Spleen (tissue), 11 donors: ENCODE results near the gene OPHN1. TPM values are rescaled to one million over a fixed set of nuclear protein-coding genes. Genes with fewer than 3 reads are reported as not detected.

Experiments
- DNase-seq: peaks from one replicate; pipeline ENCODE4 v3.0.0-alpha.2; 2020
- H3K27ac ChIP-seq, 8 donors: fragments of 200-600 bp; sonication (generic) in 7 of 8; 1 replicate in 4 of 8; 2 replicates in 4 of 8; pipeline versions ENCODE4 v1.5.0 to v1.8.0; 2016 to 2021; ENCODE audit warnings: inconsistent platforms in 4 of 8, mild to moderate bottlenecking in 4 of 8, moderate library complexity in 1 of 8
- H3K27me3 ChIP-seq, 7 donors: fragments of 200-600 bp; sonication (generic) in 6 of 7; replicated peaks in 1 of 7; 1 replicate in 4 of 7; 2 replicates in 3 of 7; pipeline versions ENCODE4 v1.5.0 to v1.8.0; 2016 to 2021; ENCODE audit warnings: inconsistent platforms in 3 of 7, mild to moderate bottlenecking in 1 of 7
- H3K36me3 ChIP-seq, 6 donors: fragments of 200-600 bp; sonication (generic) in 5 of 6; 1 replicate in 4 of 6; 2 replicates in 2 of 6; pipeline versions ENCODE4 v1.5.0 to v1.8.0; 2016 to 2021; ENCODE audit warnings: inconsistent platforms in 2 of 6
- H3K4me1 ChIP-seq, 6 donors: fragments of 200-600 bp; sonication (generic) in 5 of 6; 1 replicate in 3 of 6; 2 replicates in 3 of 6; pipeline versions ENCODE4 v1.5.0 to v1.8.0; 2016 to 2021; ENCODE audit warnings: inconsistent platforms in 3 of 6
- H3K4me3 ChIP-seq, 8 donors: fragments of 200-600 bp; sonication (generic) in 7 of 8; 1 replicate in 4 of 8; 2 replicates in 4 of 8; pipeline versions ENCODE4 v1.5.0 to v1.8.0; 2016 to 2021; ENCODE audit warnings: inconsistent platforms in 4 of 8, mild to moderate bottlenecking in 4 of 8, moderate library complexity in 2 of 8
- H3K9me3 ChIP-seq, 8 donors: fragments of 200-600 bp; sonication (generic) in 7 of 8; 1 replicate in 4 of 8; 2 replicates in 4 of 8; pipeline versions ENCODE4 v1.5.0 to v1.8.0; 2016 to 2021; ENCODE audit warnings: inconsistent platforms in 4 of 8
- CTCF ChIP-seq, 11 experiments: fragments of 200-600 bp in 7 of 11; fragments of 450-650 bp in 4 of 11; sonication (generic) in 4 of 11; IDR thresholded peaks in 8 of 11; conservative IDR thresholded peaks in 3 of 11; 1 replicate in 7 of 11; 2 replicates in 4 of 11; pipeline versions ENCODE4 v1.4.0 to v1.8.0; 2016 to 2021; ENCODE audit warnings: antibody characterized with exemption in 11 of 11, inconsistent platforms in 4 of 11, mild to moderate bottlenecking in 1 of 11
- POLR2A ChIP-seq, 3 donors: fragments of 450-650 bp; IDR thresholded peaks; one replicate each; pipeline ENCODE4 v1.5.1; 2017; ENCODE audit warnings: antibody characterized with exemption in 3 of 3, mild to moderate bottlenecking in 1 of 3
- POLR2AphosphoS5 ChIP-seq, 3 donors: sonication (generic); formaldehyde crosslinking; IDR thresholded peaks; one replicate each; pipeline ENCODE4 v1.5.1; 2017; ENCODE audit warnings: antibody characterized with exemption in 3 of 3
- WGBS, 5 donors: extraction: QIAGEN DNeasy Blood & Tissue Kit in 3 of 5; methylation state at CpG; one replicate each; pipeline versions ENCODE4 v1.1.5 to v1.1.7; 2013 to 2018; 5-methylcytosine and 5-hydroxymethylcytosine counted together
- intact Hi-C: fragments of 100-400 bp; cut with DNase I; formaldehyde crosslinking; loops from one replicate; pipeline ENCODE4 v1.15.0; 2023; ENCODE audit warnings: low total_unique reads
- polyA plus RNA-seq, 3 donors: library from polyadenylated mRNA; stranded (reverse); fragments of 200-250 nt; gene quantifications; one replicate each; pipeline ENCODE4 v1.2.1, GENCODE V29; 2013
- total RNA-seq, 7 donors: library from RNA; depleted of rRNA in 3 of 7; stranded (reverse); fragments of >200 nt in 3 of 7; fragmentation: NEBNext Ultra II Directional in 4 of 7; extraction: Animal tissue kit (Norgen Biotek cat#: 25700) in 4 of 7; gene quantifications; one replicate each; pipeline versions ENCODE4 v1.1.0 to v1.2.1, GENCODE V29; 2016 to 2021
- donor health status: healthy with polysubstance abuse.
- donor health status: DM: no; HTN: no; CAD: no; lungs with moderate emphysema.
- donor health status: DM: no; HTN: no; CAD: no.
- donor health status: Bipolar disorder and iron deficiency.
- donor health status: healthy.
- donor health status: DM: no; HTN: no; CAD: no.
- donor health status: DM: yes; HTN: yes; CAD: no.

OPHN1 gene
- total and polyA plus RNA-seq, 10 donors, result 0.20 to 4.6 (median 3.1) TPM

GRCh38 chrX:68121371-68121770 lies 311.9 kb downstream of the OPHN1 start:
- H3K4me3 ChIP-seq, result no peak overlapping the region
- 39 to 95% (median 73%) methylated on average over 1 of the region's 1 CpG for WGBS, 5 donors

GRCh38 chrX:68115371-68115770 lies 317.9 kb downstream of the OPHN1 start:
- Histone ChIP-seq H3K36me3 (no peaks in the 10 kb centered on the region), H3K27ac (no peak overlapping the region), H3K4me1 (no peaks in the 10 kb centered on the region), H3K9me3 (no peaks in the 10 kb centered on the region), H3K4me3 (no peak overlapping the region), H3K27me3 (no peaks in the 10 kb centered on the region)
- intact Hi-C loops, result no loop called here
- no peak for TF ChIP-seq CTCF (IDR thresholded peaks at IDR 0.05 in 8 of 11, conservative IDR thresholded peaks at IDR 0.05 in 3 of 11)
- no peak for TF ChIP-seq POLR2AphosphoS5 (IDR thresholded peaks at IDR 0.05)
- TF ChIP-seq POLR2A (IDR thresholded peaks at IDR 0.05), result no peak
- DNase-seq, result no peak

More at GRCh38 chrX:68121371-68121770, 311.9 kb downstream of the OPHN1 start:
- no peaks in the 10 kb centered on the region for H3K36me3 ChIP-seq
- H3K27ac ChIP-seq, result no peak overlapping the region
- no peak for TF ChIP-seq POLR2A (IDR thresholded peaks at IDR 0.05)
- no peak for TF ChIP-seq POLR2AphosphoS5 (IDR thresholded peaks at IDR 0.05)
- TF ChIP-seq CTCF (IDR thresholded peaks at IDR 0.05 in 8 of 11, conservative IDR thresholded peaks at IDR 0.05 in 3 of 11), result no peak
- intact Hi-C loops, result no loop called here
- H3K4me1 ChIP-seq, result no peaks in the 10 kb centered on the region
- DNase-seq, result no peak
- H3K9me3 ChIP-seq, result peaks cover 0 to 5% (median 0%) of the 10 kb centered on the region in 8 donors
- H3K27me3 ChIP-seq, result no peaks in the 10 kb centered on the region

GRCh38 chrX:68114573-68115129 lies 318.6 kb downstream of the OPHN1 start:
- WGBS, 5 donors, result 46 to 58% (median 58%) methylated on average over 4 of the region's 4 CpGs
- intact Hi-C loops, result no loop called here
- TF ChIP-seq POLR2A (IDR thresholded peaks at IDR 0.05), result no peak
- TF ChIP-seq POLR2AphosphoS5 (IDR thresholded peaks at IDR 0.05), result no peak
- TF ChIP-seq CTCF (IDR thresholded peaks at IDR 0.05 in 8 of 11, conservative IDR thresholded peaks at IDR 0.05 in 3 of 11), result no peak
- Histone ChIP-seq H3K4me3 (no peak overlapping the region), H3K4me1 (no peaks in the 10 kb centered on the region), H3K27me3 (no peaks in the 10 kb centered on the region), H3K36me3 (no peaks in the 10 kb centered on the region), H3K9me3 (no peaks in the 10 kb centered on the region), H3K27ac (no peak overlapping the region)
- no peak for DNase-seq

GRCh38 chrX:68113837-68114572 lies 319.3 kb downstream of the OPHN1 start:
- intact Hi-C loops, result no loop called here
- no peak for DNase-seq
- H3K36me3 ChIP-seq, result no peaks in the 10 kb centered on the region
- no peak overlapping the region for H3K4me3 ChIP-seq
- no peaks in the 10 kb centered on the region for H3K27me3 ChIP-seq
- no peak overlapping the region for H3K27ac ChIP-seq
- H3K4me1 ChIP-seq, result no peaks in the 10 kb centered on the region
- 70 to 75% (median 73%) methylated on average over 4 to 5 of the region's 5 CpGs for WGBS, 5 donors
- no peaks in the 10 kb centered on the region for H3K9me3 ChIP-seq
- TF ChIP-seq POLR2AphosphoS5 (IDR thresholded peaks at IDR 0.05), result no peak
- TF ChIP-seq CTCF (IDR thresholded peaks at IDR 0.05 in 8 of 11, conservative IDR thresholded peaks at IDR 0.05 in 3 of 11), result no peak
- no peak for TF ChIP-seq POLR2A (IDR thresholded peaks at IDR 0.05)
